GM18907 (cell line): ENCODE measurements around the gene HS3ST6.
"Not testable (repeated sequence)": the region's sequence is repeated elsewhere in the genome, so short reads cannot be mapped to it uniquely, and the experiment has no call there.

Experiments used
- ATAC-seq: cut with Tn5 transposase; IDR thresholded peaks from one replicate; pipeline ENCODE4 v1.9.1; 2021; ENCODE audit warnings: mild to moderate bottlenecking, moderate library complexity; ENCODE audit not compliant: unreplicated experiment

HS3ST6 gene

DNA sequence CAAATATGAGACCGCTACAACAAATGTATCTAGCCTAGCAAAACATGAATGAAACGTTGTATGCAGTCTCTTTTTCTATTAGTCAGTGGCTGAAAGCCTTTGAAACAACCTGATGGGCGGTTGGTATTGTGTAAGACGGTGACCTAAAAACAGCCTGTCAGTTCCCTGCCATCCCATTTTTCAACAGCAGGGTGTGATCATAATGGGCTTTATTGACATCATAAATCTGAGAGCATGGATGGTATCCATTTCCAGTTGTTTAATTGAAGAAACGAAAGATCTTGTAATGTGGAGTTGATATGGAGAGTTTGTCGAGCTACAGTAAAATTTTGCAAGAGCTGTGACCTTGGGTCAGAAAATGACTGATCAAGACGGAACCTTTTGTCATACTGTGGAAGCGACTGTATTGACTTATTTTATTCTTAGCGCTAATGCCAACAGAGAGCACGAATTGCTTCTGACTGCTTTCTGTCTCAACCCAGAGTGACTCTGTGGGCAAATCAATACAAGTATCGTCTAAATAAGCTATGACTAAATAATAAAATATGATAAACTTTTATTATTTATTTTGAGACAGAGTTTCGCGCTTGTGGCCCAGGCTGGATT is 34.0 kb downstream of the HS3ST6 start:
- no peak for ATAC-seq

DNA sequence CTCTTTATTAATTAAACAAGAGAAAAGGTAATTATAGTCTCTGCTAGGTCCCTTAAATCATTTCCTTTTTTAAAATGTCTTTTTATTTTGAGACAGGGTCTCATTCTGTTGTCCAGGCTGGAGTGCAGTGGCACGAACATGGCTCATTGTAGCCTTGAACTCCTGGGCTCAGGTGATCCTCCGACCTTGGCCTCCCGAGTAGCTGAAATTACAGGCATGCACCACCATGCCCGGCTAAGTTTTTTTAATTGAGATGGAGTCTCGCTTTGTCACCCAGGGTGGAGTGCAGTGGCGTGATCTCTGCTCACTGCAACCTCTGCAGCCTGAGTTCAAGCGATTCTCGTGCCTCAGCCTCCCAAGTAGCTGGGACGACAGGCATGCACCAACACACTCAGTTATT is 37.0 kb downstream of the HS3ST6 start:
- not testable (repeated sequence) for ATAC-seq

DNA sequence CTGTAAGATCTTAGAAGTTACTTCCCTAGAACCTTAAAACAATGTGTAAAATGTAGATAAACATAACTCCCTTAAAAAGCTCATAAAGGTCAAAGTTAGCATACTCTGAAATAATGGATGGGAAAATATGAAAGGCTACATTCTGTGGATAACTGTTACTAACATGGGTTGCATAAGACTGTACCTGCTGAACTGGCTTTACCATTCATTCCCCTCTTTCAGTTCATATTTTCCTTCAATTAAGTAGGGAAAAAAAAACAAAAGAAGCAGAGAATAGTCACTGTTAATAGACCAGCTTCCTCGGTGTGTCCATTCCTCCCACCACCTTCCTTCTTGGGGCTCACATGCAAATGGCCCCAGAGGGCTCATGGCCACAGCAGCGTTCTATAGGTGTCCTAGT is 38.7 kb downstream of the HS3ST6 start:
- ATAC-seq = no peak

DNA sequence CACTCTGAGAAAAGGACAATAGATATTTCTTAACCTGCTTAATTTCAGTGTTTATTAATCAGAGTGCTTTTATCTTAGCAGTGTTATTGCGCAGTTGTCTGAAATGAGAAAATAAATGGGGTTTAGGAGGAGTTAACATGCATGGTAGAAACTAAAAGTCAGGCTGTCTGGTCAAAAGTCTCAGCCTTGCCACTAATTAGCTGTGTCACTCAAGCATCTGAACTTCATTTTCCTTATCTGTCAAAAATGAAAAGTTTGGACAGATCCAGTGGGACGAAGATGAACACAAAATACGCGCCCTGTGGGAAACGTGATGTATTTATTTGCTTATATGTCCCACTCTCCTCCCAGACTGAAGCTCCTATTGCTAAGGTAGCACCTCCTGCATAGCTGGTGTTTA is 40.0 kb downstream of the HS3ST6 start:
- no peak for ATAC-seq

DNA sequence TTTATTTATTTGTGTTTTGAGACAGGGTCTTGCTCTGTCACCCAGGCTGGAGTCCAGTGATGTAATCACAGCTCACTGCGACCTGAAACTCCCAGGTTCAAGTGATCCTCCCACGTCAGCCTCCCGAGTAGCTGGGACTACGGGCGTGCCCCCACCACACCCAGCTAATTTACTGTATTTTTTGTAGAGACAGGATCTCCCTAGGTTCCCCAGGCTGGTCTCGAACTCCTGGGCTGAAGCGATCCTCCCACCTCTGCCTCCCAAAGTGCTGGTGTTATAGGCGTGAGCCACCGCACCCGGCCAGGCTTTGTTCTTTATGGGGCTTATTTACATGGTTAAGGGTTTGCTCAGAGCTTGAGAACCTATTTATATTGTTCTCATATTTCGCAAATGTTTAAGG is 40.4 kb downstream of the HS3ST6 start:
- no peak for ATAC-seq

DNA sequence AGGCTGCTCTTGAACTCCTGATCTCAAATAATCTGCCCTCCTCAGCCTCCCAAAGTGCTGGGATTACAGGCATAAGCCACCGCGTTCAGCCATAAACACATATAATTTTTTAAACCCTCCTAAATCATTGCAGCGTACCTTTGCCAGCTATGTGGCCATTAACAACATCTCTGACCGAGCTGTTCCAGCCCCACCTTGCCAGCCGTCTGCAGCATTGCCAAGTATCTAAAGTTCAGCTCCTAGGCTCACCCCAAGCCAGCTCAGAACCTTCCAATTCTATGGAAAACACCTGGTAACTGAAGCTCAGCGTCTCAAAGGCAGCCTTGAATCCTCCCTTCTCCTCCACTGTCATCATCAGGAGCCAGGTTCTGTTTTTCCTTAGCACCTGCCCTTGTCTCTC is 41.1 kb downstream of the HS3ST6 start:
- ATAC-seq = no peak

DNA sequence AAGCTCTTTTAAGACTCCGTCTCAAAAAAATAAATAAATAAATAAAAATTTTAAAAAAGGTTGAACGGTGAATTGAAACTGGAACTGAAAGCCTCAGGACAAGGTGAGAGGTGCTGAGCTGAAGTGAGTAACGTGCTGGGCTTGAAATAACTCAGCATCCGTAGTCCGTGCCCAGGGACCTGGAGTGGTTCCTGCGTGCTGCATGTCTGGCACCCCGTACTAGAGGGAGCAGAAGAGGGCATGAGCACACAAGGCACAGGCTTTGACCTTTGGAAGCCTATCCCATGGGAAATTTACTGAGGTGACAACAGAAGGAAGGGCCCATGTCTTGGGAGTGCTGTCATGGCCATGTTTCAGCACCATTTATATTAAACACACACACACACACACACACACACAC is 41.7 kb downstream of the HS3ST6 start:
- ATAC-seq = no peak

DNA sequence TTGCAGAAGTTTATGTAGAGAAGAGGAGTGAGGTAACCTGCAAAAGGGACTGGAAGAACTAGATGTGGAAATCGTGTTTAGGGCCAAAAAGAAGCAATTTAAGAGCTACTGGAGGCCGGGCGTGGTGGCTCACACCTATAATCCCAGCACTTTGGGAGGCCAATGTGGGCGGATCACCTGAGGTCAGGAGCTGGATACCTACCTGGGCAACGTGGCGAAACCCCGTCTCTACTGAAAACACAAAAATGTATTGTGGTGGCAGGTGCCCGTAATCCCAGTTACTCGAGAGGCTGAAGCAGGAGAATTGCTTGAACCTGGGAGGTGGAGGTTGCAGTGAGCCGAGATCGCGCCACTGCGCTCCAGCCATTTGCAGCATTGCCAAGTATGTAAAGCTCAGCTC is 42.1 kb downstream of the HS3ST6 start:
- ATAC-seq = not testable (repeated sequence)

DNA sequence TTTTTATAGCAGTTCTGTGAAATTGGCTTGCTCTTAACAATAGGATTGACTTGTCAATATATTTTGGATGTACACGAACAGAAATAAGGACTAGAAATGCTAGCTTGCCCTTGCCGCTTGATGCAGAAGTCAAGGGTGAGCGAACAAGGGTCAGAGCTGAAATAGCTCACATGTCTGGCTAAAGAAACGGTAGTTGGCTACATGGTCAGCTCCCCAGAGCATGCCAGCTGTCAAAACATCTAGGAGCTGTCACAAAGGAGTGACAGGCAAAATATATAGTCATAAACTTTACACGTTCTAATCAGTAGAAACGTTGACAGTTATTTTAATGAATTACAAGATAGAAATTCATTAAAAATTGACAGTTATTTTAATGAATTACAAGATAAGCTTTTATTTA is 43.4 kb downstream of the HS3ST6 start:
- ATAC-seq = no peak

DNA sequence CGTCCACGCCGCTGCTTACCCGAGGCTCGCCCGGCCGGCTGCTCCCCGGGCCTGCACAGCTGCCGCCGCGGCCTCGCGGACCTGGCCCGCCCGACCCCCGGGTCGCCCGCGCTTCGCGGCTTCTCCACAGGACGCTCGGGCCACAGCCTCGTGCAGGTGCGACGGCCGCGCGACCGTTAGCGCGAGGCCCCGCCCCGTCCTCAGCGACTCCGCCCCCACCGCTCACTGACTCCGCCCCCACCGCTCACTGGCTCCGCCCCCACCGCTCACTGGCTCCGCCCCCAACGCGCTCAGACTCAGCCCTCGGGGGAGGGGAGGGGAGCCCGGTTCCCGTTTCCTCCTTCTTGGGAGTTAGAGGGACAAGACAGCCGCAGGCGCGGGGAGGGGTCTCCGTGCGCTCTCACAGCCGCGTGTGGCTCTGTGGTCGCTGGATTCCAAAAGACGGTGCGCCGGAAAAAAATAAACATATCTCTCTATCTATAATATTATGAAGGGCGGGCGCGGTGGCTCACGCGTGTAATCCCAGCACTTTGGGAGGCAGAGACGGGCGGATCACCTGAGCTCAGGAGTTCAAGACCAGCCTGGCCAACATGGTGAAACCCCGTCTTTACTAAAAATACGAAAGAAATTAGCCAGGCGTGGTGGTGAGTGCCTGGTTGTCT is 46.1 kb downstream of the HS3ST6 start, which contains the start of gene MEIOB:
MEIOB (minus strand) TSS at position 191 of the 662 bp plus-strand sequence. CDS start 3,989 bp downstream, outside the sequence.
- no peak for ATAC-seq

DNA sequence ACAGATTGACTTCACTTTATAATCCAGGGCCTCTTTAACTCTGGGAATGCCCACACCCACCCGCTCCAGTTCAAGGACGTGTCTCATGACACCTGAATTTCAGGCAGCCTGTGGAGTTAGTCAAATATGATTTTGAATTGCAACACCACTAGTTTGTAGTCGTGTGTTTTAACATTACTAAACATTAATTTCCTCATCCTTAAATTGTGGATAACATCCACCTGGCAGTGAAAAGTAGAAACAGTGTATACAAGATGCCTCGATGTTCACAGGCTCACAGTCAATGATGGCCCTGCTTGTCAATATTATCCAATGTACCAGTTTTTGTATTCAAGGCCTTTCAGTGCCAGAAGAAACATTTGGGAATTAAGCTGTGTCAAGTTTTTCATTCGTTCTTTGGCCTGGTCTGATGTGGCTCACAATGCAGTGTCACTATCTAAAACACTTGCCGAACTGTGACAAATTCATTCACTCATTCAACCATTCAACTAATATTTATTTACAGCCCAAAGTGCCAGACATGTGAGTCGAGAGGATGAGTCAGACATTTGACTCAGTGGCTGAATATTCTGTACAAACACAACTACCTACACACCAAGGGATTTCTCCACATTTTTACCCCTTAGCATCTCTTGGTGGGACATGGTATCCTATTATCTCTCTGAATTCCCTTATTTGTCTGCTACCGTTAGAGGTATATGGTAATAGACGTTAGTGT is 47.7 kb downstream of the HS3ST6 start:
- no peak for ATAC-seq

DNA sequence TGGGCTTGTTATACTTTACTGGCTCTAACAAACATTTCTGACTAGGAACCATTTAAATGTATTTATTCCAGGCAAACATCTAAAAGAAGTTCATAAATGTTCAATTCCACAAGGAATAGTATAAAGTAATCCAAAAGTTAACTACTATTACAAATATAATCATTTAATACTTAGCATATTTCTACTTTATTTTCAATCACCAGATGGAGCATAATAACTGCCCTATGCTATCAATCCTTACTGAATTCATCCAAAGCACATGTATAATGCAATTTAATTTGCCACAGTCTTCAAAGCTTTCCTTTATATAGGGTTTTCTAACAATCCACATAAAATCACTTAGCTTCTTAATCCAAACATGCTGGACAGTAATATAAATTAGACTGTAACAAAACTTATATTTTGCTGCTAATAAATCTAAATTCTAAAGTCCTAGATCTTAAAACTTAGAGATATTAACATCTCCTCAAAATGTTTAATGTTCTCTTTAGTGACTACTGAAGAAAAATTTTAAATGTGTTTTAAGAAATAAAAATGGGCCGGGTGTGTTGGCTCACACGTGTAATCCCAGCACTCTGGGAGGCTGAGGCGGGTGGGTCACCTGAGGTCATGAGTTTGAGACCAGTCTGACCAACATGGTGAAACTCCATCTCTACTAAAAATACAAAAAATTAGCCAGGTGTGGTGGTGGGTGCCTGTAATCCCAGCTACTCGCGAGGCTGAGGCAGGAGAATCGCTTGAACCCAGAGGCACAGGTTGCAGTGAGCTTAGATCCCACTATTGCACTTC is 52.1 kb downstream of the HS3ST6 start:
- ATAC-seq = no peak

DNA sequence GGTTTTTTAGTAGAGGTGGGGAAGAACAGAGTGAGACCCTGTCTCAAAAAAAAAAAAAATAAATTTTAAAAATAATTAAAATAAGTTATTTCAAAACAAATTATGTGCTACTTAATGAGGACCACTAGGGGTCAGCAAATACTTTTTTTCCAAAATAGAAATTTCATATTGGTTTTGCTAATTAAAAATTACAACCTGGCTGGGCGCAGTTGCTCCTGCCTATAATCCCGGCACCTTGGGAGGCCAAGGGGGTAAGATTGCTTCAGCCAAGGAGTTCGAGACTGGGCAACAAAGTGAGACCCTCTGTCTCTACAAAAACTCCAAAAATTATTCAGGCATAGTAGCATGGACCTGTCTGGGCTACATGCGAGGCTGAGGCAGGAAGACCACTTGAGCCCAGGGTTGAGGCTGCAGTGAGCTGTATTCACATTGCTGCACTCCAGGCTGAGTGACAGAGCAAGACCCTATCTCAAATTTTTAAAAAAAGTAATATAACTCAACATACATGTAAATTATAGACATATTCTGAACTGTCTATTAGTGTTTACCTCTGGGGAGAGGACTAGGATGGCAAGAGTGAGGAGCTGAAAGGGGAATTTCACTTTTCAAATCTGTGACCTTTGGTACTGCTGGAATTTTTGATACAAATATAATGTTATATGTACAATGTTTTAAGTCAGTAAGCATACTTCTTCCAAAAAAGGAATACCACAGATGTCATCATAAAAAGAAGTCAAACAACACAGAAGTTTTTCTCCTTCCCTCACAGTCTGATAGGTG is 54.3 kb downstream of the HS3ST6 start:
- ATAC-seq = no peak

DNA sequence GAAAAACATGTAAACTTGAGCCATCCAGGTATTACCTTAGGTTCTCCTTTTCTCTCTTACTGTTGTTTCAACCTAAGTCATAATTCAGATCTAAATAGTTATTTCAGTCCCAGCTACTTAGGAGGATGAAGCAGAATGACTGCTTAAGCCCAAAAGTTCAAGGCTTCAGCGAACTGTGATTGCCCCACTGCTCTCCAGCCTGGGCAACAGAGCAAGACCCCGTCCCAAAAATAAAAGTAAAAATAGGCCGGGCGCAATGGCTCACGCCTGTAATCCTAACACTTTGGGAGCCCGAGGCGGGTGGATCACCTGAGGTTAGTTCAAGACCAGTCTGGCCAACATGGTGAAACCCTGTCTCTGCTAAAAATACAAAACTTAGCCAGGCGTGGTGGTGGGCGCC is 55.8 kb downstream of the HS3ST6 start:
- ATAC-seq = no peak

DNA sequence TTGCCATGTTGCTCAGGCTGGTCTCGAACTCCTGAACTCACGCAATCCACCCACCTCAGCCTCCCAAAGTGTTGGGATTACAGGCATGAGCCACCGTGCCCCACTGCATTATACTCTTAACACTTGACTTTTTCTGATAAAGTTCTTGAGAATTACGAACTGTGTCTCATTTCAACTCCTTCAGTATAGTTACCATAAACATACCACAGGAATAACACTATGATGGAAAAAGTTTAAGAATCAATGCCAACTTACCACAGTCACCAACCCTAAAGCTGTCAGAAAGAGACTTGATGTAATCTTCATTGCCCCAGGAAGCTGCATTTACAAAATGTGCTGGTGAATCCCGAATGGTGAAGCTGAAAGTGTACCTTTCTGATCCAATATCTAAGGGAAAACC is 56.5 kb downstream of the HS3ST6 start:
- ATAC-seq = no peak
